IPS-18c (cell line): ENCODE measurements around the gene HTRA2.
A peak's percentile ranks its signal among the peaks of the same experiment; 100 is the strongest.

Source experiments
- H3K4me3 ChIP-seq: 2 replicates; pipeline ENCODE4 v1.7.0; 2013; ENCODE audit warnings: low read depth, mild to moderate bottlenecking, low read length, moderate library complexity; ENCODE audit not compliant: insufficient read depth
- H3K9me3 ChIP-seq: one replicate; pipeline ENCODE4 v1.6.1; 2013; ENCODE audit warnings: mild to moderate bottlenecking, low read length, moderate library complexity; ENCODE audit not compliant: control insufficient read depth, insufficient read depth

HTRA2 gene

GRCh38 chr2:74511104-74511989 is 18.4 kb upstream of the HTRA2 start:
- Histone ChIP-seq H3K4me3 (no peak overlapping the region), H3K9me3 (peaks cover 5% of the 10 kb centered on the region)

DNA sequence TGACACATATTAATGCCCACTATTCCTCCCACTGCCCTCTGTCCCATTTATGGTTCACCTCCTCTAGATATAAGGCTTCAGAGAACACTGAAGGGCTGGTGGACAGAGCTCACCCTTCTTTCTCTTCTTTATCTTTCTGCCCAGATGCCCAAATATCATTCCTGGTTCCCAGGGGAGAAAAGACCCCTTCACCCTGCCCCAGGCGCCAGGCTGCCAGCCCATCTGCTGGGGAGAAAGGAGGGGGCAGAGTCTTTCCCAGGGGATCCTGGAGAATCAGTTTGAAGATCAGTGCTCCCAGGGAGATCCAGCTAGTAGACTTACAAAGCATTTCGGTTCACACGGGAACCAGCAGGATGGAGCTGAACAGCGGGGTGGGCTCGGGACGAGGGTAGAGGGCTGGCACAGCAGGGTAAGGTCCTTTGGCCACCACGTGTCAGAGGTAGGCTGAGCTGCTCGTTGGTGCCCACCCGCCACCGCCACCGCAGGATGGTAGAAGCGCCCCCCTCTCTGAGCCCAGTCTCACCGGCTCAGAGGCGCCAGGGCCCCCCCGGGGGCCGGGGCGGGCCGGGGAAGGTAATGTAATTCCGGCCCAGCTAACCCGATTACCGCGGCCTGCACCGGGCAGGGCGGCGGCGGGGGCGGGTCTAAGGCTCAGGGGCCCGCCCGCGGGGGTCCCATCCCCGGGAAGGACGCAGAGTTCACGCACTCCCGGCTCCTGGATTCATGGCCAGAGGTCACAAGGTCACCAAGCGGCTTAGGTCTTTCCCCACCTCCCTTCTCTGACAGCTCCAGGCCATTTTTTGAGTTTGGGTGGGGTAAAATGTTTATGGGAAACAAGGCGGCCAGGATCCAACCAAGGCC is 16.8 kb upstream of the HTRA2 start:
- peaks cover 9% of the 10 kb centered on the region for H3K9me3 ChIP-seq
- H3K4me3 ChIP-seq, result peak overlapping the region; percentile 42; the same call in 1 of the 2 replicates

DNA sequence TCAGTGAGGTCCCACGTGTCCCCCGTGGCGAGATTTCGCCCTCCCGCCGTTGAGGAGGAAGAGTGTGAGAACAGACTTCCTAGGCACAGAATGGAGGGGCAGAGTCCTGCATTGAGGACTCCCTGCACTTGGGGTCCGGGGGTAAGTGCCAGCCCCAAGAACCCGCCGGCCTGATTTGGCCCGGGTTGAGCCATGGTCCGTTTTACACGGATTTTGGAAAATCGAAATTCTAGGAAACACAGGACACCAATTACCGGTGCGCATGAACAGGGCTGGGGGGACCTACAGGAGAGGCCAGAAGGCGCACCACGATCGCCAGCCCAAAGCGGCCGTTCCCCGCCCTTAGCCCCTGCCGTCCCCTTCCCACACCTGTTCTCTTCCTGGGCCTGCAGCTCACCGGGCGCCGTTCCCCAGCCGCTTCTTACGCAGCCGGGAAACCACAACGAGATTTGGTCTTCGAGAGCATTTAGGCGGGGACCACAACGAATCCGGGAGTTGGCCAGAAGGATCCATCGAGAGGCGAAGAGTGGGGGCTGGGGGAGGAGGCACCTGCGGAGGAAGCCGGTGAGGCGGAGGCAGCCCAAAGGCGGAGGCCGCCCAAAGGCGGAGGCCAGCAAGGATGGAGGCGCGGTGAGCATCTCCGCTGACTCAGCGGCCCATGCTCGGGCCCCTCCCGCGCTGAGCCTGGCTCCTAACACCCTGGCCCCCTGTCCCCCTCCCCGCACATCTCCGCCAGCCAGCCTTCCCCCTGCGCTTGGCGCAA is 15.9 kb upstream of the HTRA2 start:
- peaks cover 9% of the 10 kb centered on the region for H3K9me3 ChIP-seq
- H3K4me3 ChIP-seq, result peak overlapping the region; percentile 42

DNA sequence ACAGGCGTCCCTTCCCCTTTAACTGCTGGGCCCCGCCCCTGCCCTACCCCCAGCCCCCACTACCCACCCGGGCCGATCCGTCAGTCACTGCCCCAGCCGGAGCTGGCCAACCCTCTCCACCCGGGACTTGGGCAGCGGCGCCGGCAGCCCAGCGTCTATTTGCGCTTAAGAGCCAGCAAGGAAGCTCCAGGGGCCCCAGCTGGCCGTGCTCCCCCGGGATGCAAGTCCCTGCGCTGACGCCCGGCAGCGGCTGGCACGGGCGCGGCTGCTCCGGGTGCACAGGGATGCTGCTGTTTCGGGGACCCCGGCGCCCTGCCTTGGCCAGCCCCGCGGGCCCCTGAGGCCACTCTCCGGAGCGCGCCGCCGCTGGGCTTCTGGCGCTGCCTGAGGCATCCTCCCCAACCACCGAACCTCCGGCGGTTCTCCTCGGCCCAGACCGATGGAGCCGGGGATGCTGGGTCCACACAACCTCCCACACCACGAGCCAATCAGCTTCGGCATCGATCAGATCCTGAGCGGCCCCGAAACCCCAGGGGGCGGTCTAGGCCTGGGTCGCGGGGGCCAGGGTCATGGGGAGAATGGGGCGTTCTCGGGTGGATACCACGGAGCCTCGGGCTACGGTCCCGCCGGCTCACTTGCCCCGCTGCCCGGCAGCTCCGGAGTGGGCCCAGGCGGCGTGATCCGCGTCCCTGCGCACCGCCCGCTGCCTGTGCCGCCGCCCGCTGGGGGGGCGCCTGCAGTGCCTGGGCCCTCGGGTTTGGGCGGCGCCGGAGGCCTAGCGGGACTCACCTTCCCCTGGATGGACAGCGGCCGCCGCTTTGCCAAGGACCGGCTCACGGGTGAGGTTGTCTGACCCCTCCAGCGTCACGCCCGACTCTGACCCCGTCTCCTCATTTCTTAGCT is 15.1 kb upstream of the HTRA2 start, which contains the start of gene TLX2:
Gene TLX2, plus strand, starts transcription at position 83 of the 903 bp plus-strand sequence. Its CDS starts 357 bp downstream, at position 440.
- peaks cover 9% of the 10 kb centered on the region for H3K9me3 ChIP-seq
- H3K4me3 ChIP-seq, result peak within 1 kb of the TSS; percentile 42

- Histone ChIP-seq H3K9me3 (peaks cover 9% of the 10 kb centered on the region), H3K4me3 (peak overlapping the region; percentile 42; the same call in 1 of the 2 replicates)
Measured at GRCh38 chr2:74515271-74515980, 14.3 kb upstream of the HTRA2 start.

DNA sequence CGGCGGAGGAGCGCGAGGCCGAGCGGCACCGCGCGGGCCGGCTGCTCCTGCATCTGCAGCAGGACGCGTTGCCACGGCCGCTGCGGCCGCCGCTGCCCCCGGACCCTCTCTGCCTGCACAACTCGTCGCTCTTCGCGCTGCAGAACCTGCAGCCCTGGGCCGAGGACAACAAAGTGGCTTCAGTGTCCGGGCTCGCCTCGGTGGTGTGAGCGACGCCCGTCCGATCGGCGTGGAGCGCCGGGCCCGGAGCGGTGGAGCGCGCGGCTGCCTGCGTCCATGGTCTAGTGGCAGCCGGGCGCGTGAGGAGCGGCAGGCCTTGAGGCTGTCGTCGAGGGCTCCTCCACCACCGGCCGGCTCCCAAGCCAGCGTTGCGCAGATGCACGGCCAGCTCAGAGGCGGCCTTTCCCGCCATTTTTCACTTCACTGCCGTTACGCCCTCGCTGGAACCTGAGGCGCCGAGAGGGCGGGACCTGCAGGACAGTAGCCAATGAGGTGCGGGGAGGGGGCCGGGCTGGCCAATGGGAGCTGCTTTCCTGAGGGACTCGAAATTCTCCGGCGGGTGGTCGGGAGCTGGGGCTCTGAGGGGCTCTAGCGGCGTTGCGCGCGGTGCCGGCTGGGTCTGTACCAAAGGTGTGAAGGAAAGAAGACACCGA is 13.6 kb upstream of the HTRA2 start:
- H3K9me3 ChIP-seq, result peaks cover 9% of the 10 kb centered on the region
- H3K4me3 ChIP-seq, result peak overlapping the region; percentile 42; the same call in 1 of the 2 replicates

GRCh38 chr2:74516650-74517049 is 13.1 kb upstream of the HTRA2 start:
- no peak overlapping the region for H3K4me3 ChIP-seq

GRCh38 chr2:74522516-74522915 is 7.2 kb upstream of the HTRA2 start:
- H3K4me3 ChIP-seq, result no peak overlapping the region
- H3K9me3 ChIP-seq, result peaks cover 4% of the 10 kb centered on the region

More at GRCh38 chr2:74516650-74517049, 13.1 kb upstream of the HTRA2 start:
- peaks cover 9% of the 10 kb centered on the region for H3K9me3 ChIP-seq

GRCh38 chr2:74524005-74524404 is 5.7 kb upstream of the HTRA2 start:
- H3K9me3 ChIP-seq, result peaks cover 4% of the 10 kb centered on the region
- no peak overlapping the region for H3K4me3 ChIP-seq

- Histone ChIP-seq H3K4me3 (no peak overlapping the region), H3K9me3 (peaks cover 4% of the 10 kb centered on the region)
Measured at GRCh38 chr2:74524955-74525716, 4.6 kb upstream of the HTRA2 start.

GRCh38 chr2:74525717-74526648 is 3.8 kb upstream of the HTRA2 start, which contains the start of gene DQX1:
Gene DQX1 (minus strand): TSS chr2:74526231. CDS start chr2:74525729, 502 bp downstream.
- Histone ChIP-seq H3K4me3 (no peak within 1 kb of the TSS; the same call in 1 of the 2 replicates), H3K9me3 (peaks cover 4% of the 10 kb centered on the region)

DNA sequence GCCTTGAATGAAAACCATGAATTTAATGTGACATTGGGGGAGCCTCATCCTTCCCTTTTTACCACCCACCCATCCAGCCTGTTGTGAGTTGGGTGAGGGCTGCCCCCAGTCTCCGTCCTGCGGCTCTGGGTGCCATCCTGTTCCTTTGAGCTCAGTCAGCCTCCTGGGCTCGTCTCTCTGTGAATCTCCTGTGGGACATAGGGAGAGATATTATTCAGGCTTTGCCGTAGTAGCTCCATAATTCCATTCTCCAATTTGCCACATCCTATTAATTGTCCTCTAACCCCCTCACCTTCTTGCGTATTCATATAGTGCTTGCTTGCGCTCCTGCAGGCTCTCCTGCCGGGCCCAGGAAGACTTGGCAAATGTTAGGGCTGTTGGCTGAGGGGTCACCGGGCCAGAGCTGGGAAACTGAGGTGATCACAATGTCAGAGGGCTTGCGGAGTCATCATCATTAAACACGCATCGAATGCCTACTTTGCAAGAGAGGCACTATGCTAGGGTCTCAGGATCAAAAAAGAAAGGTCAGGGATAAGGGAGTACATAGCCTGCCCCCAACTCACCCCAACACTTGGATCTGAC is 3.0 kb upstream of the HTRA2 start:
- H3K4me3 ChIP-seq, result no peak overlapping the region
- H3K9me3 ChIP-seq, result peaks cover 4% of the 10 kb centered on the region

DNA sequence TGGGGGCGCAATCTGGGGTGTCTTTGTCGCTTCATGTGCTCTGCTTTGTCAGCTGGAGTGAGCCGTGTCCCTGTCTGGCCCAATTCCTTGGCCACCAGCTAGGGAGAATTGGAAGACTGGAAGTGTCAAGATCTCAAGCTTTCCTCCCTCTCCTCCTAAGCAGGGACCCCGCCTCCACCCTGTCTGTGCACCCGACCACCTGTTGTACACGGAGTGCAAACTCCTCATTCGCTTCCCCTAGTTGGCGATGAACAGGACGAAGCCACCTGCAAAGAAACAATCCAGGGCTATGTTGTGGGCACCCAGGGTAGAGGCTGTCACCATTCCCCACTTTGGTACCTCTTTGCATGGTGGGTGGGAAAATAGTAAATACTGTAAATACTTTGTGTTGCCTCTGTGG is 2.0 kb upstream of the HTRA2 start:
- Histone ChIP-seq H3K4me3 (no peak overlapping the region), H3K9me3 (peaks cover 4% of the 10 kb centered on the region)
